Loucy (cell line): ENCODE measurements around the gene PTMS.

ENCODE experiments used
- EZH2phosphoT487 ChIP-seq: fragments of 200-600 bp; IDR thresholded peaks from 2 replicates; pipeline ENCODE4 v1.6.1; 2018; ENCODE audit warnings: antibody characterized with exemption, mild to moderate bottlenecking, moderate library complexity, borderline replicate concordance
- TF ChIP-seq, protein P1 (sequence below): fragments of 200-600 bp; sonication (generic); conservative IDR thresholded peaks from 2 replicates; pipeline ENCODE4 v1.5.1; 2014; ENCODE audit warnings: mild to moderate bottlenecking, antibody characterized with exemption, low read length

DNA sequence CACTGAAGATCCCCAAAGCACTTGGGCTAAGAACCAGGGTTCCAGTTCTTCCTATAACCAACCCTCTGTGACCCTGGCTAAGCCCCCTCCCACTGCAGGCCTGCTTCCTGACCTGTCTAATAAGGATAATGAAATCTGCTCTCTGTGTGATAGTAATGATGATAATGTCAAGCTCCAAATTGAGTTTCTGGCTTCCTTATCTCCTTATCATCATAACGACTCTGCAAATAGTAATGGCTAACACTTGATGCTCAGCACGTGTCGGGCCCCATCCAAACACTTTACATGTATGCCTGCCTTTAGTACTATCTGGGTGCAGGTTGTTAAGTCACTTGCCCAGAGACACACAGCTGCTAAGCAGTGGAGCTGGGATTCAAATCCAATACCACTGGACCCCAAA is 50.4 kb downstream of the PTMS start:
- TF ChIP-seq, protein P1, sequence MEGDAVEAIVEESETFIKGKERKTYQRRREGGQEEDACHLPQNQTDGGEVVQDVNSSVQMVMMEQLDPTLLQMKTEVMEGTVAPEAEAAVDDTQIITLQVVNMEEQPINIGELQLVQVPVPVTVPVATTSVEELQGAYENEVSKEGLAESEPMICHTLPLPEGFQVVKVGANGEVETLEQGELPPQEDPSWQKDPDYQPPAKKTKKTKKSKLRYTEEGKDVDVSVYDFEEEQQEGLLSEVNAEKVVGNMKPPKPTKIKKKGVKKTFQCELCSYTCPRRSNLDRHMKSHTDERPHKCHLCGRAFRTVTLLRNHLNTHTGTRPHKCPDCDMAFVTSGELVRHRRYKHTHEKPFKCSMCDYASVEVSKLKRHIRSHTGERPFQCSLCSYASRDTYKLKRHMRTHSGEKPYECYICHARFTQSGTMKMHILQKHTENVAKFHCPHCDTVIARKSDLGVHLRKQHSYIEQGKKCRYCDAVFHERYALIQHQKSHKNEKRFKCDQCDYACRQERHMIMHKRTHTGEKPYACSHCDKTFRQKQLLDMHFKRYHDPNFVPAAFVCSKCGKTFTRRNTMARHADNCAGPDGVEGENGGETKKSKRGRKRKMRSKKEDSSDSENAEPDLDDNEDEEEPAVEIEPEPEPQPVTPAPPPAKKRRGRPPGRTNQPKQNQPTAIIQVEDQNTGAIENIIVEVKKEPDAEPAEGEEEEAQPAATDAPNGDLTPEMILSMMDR = no peak
- TF ChIP-seq EZH2phosphoT487 = no peak
